ENCODE results near the gene PIGT. TPM values are rescaled to one million over a fixed set of nuclear protein-coding genes. Genes with fewer than 3 reads are reported as not detected.

Gene PIGT
- total and polyA plus RNA-seq, 2 of the 13 experiments (the other 11 are each of a cell fraction or from before 2014, with no cell fraction given) = 65.9 to 74.1 TPM

DNA sequence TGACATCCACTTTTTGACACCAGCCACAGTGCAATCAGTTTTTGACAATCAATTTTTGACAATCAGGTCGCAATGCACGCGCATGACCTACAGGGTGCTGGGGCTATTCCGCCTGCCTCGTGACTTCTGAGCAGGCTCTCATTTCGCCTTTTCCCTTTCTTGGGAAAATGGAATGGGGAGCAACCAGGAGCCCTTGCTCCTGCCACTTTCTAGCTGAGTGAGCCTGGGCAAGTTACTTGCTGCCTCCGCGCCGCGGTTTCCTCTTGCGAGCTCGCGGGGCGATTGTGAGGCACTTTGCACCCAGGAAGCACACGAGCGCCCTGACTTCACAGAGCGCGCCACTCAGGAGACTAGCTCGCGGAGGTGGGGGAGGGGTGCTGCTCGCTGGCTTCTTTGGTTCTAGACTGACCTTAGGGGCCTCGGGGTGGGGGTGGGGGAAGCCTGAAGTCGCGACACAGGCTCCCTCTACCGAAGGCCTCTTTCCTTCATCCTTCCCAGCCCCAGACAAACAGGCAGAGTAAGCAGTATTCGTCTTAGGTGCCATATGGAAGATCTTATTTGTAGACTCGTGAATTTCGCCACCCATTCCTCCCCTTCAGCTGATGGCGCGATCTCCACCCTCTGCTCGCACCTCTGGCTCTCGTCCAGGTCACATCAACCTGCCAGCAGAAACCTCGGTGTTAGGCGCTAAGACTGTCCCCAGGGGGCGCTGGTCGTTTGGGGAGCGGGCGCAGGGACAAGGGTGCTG, 42.4 kb upstream of the PIGT start (continued):
- no peak for TF ChIP-seq ZNF510 (CRISPR knock-in tag; IDR thresholded peaks at IDR 0.05; ENCODE audit: low read depth)
- peak; percentile 42; the same call in 1 of the 2 replicates for TF ChIP-seq RXRB (CRISPR knock-in tag; IDR thresholded peaks at IDR 0.05; ENCODE audit: borderline replicate concordance)
- no peak for TF ChIP-seq POLR2AphosphoS5 (IDR thresholded peaks at IDR 0.05; ENCODE audit: low read depth, low read length)
- TF ChIP-seq, protein P1, sequence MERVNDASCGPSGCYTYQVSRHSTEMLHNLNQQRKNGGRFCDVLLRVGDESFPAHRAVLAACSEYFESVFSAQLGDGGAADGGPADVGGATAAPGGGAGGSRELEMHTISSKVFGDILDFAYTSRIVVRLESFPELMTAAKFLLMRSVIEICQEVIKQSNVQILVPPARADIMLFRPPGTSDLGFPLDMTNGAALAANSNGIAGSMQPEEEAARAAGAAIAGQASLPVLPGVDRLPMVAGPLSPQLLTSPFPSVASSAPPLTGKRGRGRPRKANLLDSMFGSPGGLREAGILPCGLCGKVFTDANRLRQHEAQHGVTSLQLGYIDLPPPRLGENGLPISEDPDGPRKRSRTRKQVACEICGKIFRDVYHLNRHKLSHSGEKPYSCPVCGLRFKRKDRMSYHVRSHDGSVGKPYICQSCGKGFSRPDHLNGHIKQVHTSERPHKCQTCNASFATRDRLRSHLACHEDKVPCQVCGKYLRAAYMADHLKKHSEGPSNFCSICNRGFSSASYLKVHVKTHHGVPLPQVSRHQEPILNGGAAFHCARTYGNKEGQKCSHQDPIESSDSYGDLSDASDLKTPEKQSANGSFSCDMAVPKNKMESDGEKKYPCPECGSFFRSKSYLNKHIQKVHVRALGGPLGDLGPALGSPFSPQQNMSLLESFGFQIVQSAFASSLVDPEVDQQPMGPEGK (CRISPR knock-in tag; IDR thresholded peaks at IDR 0.05) = peak; percentile 66
- TF ChIP-seq, protein P2, sequence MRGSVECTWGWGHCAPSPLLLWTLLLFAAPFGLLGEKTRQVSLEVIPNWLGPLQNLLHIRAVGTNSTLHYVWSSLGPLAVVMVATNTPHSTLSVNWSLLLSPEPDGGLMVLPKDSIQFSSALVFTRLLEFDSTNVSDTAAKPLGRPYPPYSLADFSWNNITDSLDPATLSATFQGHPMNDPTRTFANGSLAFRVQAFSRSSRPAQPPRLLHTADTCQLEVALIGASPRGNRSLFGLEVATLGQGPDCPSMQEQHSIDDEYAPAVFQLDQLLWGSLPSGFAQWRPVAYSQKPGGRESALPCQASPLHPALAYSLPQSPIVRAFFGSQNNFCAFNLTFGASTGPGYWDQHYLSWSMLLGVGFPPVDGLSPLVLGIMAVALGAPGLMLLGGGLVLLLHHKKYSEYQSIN (CRISPR knock-in tag; IDR thresholded peaks at IDR 0.05; ENCODE audit: borderline replicate concordance) = no peak
- TF ChIP-seq SIX4 (CRISPR knock-in tag; IDR thresholded peaks at IDR 0.05) = no peak
- TF ChIP-seq, protein P3, sequence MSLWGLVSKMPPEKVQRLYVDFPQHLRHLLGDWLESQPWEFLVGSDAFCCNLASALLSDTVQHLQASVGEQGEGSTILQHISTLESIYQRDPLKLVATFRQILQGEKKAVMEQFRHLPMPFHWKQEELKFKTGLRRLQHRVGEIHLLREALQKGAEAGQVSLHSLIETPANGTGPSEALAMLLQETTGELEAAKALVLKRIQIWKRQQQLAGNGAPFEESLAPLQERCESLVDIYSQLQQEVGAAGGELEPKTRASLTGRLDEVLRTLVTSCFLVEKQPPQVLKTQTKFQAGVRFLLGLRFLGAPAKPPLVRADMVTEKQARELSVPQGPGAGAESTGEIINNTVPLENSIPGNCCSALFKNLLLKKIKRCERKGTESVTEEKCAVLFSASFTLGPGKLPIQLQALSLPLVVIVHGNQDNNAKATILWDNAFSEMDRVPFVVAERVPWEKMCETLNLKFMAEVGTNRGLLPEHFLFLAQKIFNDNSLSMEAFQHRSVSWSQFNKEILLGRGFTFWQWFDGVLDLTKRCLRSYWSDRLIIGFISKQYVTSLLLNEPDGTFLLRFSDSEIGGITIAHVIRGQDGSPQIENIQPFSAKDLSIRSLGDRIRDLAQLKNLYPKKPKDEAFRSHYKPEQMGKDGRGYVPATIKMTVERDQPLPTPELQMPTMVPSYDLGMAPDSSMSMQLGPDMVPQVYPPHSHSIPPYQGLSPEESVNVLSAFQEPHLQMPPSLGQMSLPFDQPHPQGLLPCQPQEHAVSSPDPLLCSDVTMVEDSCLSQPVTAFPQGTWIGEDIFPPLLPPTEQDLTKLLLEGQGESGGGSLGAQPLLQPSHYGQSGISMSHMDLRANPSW (CRISPR knock-in tag; IDR thresholded peaks at IDR 0.05; ENCODE audit: borderline replicate concordance) = no peak
- no peak for TF ChIP-seq NCOA5 (CRISPR knock-in tag; IDR thresholded peaks at IDR 0.05)
- TF ChIP-seq, protein P4, sequence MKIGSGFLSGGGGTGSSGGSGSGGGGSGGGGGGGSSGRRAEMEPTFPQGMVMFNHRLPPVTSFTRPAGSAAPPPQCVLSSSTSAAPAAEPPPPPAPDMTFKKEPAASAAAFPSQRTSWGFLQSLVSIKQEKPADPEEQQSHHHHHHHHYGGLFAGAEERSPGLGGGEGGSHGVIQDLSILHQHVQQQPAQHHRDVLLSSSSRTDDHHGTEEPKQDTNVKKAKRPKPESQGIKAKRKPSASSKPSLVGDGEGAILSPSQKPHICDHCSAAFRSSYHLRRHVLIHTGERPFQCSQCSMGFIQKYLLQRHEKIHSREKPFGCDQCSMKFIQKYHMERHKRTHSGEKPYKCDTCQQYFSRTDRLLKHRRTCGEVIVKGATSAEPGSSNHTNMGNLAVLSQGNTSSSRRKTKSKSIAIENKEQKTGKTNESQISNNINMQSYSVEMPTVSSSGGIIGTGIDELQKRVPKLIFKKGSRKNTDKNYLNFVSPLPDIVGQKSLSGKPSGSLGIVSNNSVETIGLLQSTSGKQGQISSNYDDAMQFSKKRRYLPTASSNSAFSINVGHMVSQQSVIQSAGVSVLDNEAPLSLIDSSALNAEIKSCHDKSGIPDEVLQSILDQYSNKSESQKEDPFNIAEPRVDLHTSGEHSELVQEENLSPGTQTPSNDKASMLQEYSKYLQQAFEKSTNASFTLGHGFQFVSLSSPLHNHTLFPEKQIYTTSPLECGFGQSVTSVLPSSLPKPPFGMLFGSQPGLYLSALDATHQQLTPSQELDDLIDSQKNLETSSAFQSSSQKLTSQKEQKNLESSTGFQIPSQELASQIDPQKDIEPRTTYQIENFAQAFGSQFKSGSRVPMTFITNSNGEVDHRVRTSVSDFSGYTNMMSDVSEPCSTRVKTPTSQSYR (CRISPR knock-in tag; IDR thresholded peaks at IDR 0.05; ENCODE audit: borderline replicate concordance) = peak; percentile 43; the same call in 1 of the 2 replicates
- no peak for TF ChIP-seq ZNF441 (CRISPR knock-in tag; IDR thresholded peaks at IDR 0.05; ENCODE audit: borderline replicate concordance)
- TF ChIP-seq, protein P5, sequence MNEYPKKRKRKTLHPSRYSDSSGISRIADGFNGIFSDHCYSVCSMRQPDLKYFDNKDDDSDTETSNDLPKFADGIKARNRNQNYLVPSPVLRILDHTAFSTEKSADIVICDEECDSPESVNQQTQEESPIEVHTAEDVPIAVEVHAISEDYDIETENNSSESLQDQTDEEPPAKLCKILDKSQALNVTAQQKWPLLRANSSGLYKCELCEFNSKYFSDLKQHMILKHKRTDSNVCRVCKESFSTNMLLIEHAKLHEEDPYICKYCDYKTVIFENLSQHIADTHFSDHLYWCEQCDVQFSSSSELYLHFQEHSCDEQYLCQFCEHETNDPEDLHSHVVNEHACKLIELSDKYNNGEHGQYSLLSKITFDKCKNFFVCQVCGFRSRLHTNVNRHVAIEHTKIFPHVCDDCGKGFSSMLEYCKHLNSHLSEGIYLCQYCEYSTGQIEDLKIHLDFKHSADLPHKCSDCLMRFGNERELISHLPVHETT (CRISPR knock-in tag; conservative IDR thresholded peaks at IDR 0.05) = no peak
- TF ChIP-seq KLF13 (CRISPR knock-in tag; IDR thresholded peaks at IDR 0.05) = no peak
- TF ChIP-seq, protein P6, sequence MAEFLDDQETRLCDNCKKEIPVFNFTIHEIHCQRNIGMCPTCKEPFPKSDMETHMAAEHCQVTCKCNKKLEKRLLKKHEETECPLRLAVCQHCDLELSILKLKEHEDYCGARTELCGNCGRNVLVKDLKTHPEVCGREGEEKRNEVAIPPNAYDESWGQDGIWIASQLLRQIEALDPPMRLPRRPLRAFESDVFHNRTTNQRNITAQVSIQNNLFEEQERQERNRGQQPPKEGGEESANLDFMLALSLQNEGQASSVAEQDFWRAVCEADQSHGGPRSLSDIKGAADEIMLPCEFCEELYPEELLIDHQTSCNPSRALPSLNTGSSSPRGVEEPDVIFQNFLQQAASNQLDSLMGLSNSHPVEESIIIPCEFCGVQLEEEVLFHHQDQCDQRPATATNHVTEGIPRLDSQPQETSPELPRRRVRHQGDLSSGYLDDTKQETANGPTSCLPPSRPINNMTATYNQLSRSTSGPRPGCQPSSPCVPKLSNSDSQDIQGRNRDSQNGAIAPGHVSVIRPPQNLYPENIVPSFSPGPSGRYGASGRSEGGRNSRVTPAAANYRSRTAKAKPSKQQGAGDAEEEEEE (CRISPR knock-in tag; IDR thresholded peaks at IDR 0.05; ENCODE audit: borderline replicate concordance) = no peak
- TF ChIP-seq ZNF558 (CRISPR knock-in tag; IDR thresholded peaks at IDR 0.05; ENCODE audit: borderline replicate concordance) = no peak
- no peak; the same call in 1 of the 2 replicates for TF ChIP-seq SRY (CRISPR knock-in tag; IDR thresholded peaks at IDR 0.05)

Data from HepG2 (cell line).